ENCODE results near the gene VAV3. TPM values are rescaled to one million over a fixed set of nuclear protein-coding genes. Genes with fewer than 3 reads are reported as not detected.
A peak's percentile ranks its signal among the peaks of the same experiment; 100 is the strongest.

The VAV3 gene
- total RNA-seq, 4 donors from 2014 or later, result 0.33 to 12.1 (median 0.47) TPM

DNA sequence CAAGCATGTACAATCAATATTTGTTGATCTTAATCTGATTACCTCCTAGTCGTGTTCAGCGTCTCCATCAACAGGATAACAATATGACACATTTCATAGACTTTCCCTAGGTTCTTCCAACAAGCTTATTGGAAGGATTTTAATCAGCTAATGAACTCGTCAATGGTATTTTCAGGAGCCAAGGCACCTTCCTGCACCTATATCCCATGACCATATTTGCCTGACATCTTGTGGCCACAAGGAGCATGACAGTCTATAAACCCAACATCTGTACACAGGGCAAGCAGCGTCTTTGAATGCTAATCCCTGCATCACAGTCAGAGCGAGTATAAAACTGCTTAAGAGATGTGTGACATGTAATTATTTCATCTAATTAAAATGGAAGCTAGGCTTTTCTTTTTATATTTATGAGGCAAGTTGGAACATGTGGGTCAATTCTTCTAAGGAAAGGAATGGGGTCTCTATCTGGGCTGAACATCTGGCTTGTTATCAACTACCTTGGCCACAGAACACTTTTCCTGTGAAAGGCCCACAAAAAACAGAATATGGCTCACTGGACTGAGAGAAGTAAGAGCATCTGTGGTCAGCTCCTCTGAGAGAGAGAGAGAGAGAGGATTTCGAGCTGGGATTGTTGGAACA is 435.4 kb downstream of the VAV3 start:
- Histone ChIP-seq H3K36me3 (no peaks in the 10 kb centered on the region), H3K9me3 (no peaks in the 10 kb centered on the region), H3K4me3 (no peak overlapping the region), H3K27me3 (no peaks in the 10 kb centered on the region), H3K4me1 (no peaks in the 10 kb centered on the region), H3K27ac (no peak overlapping the region)
- intact Hi-C loops (cut with DNase I; ENCODE audit: low total_unique reads), result loop anchor here (5.0 kb wide), 1 partner anchor 252 kb away; no protein-coding TSS in a partner anchor
- DNase-seq (no peak), ATAC-seq (peak in 1 of 2 donors; percentile 64)
- in situ Hi-C loops (cut with MboI; ENCODE audit: low sequenced_read_pairs in 4 of 4), result loop anchor here in 2 of 4 donors (25.0 kb wide), 1 partner anchor 242 kb away; no protein-coding TSS in a partner anchor
- TF ChIP-seq POLR2A (IDR thresholded peaks at IDR 0.05), result no peak
- TF ChIP-seq, protein P1, sequence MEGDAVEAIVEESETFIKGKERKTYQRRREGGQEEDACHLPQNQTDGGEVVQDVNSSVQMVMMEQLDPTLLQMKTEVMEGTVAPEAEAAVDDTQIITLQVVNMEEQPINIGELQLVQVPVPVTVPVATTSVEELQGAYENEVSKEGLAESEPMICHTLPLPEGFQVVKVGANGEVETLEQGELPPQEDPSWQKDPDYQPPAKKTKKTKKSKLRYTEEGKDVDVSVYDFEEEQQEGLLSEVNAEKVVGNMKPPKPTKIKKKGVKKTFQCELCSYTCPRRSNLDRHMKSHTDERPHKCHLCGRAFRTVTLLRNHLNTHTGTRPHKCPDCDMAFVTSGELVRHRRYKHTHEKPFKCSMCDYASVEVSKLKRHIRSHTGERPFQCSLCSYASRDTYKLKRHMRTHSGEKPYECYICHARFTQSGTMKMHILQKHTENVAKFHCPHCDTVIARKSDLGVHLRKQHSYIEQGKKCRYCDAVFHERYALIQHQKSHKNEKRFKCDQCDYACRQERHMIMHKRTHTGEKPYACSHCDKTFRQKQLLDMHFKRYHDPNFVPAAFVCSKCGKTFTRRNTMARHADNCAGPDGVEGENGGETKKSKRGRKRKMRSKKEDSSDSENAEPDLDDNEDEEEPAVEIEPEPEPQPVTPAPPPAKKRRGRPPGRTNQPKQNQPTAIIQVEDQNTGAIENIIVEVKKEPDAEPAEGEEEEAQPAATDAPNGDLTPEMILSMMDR (IDR thresholded peaks at IDR 0.05 in 4 of 5, conservative IDR thresholded peaks at IDR 0.05 in 1 of 5), result peak; percentile 30 to 59 (median 52)

DNA sequence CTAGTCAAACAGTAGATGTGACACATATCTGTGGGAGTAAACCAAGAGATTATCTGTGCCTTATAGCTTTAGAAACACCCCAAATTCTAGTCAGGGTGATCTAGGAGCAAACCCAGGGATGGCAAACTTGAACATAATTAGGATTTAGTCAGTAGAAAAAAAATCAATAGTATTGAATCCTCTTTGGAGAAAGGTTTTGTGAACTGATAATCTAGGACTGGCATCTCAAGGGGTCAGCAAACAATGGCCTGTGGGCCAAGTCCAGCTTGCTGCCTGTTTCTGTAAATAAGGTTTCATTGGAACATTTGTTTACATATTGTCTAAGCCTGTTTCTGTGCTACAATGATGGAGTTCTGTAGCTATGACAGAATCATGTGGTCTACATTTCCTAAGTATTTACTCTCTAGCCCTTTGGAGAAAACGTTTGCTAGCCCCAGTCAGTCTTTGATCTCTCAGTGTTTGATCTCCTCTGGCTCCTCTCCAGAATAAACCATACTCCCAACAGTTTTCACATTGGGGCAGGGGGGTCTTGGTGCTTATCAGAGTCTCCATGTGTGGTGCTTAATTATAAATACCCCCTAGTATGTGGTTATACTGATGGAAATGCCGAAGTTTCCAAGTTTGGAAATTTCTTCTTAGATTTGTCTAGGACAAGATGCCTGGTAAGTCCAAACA is 438.3 kb downstream of the VAV3 start:
- H3K27me3 ChIP-seq, result no peaks in the 10 kb centered on the region
- in situ Hi-C loops (cut with MboI; ENCODE audit: low sequenced_read_pairs in 4 of 4) (loop anchor here in 2 of 4 donors (25.0 kb wide), 1 partner anchor 239 kb away; no protein-coding TSS in a partner anchor), intact Hi-C loops (cut with DNase I; ENCODE audit: low total_unique reads) (loop anchor here (5.0 kb wide), 1 partner anchor 249 kb away; no protein-coding TSS in a partner anchor)
- ATAC-seq (no peak), DNase-seq (no peak)
- no peaks in the 10 kb centered on the region for H3K36me3 ChIP-seq
- TF ChIP-seq POLR2A (IDR thresholded peaks at IDR 0.05), result no peak
- TF ChIP-seq, protein P1 (IDR thresholded peaks at IDR 0.05 in 4 of 5, conservative IDR thresholded peaks at IDR 0.05 in 1 of 5), result no peak
- no peak overlapping the region for H3K4me3 ChIP-seq
- no peaks in the 10 kb centered on the region for H3K9me3 ChIP-seq
- H3K4me1 ChIP-seq, result no peaks in the 10 kb centered on the region
- no peak overlapping the region for H3K27ac ChIP-seq

DNA sequence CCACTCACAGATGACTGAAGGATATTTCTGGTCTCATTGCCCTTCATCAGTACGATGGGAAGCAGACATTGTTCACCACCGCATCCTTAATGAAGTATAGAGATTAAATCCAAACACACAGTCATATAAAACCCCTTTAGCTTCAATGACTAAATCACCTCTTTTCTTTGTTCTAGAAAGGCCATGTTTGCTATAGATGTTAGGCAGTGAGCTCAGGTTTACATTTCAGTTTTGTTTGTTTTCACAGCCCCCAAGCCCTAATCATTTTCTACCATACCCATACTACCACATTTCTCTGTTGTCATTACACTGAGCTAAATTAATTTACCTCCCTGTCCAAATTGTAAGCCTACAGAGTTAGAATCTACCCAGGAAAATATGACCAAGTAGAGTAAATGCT is 439.0 kb downstream of the VAV3 start:
- Histone ChIP-seq H3K4me3 (no peak overlapping the region), H3K4me1 (no peaks in the 10 kb centered on the region), H3K9me3 (no peaks in the 10 kb centered on the region), H3K36me3 (no peaks in the 10 kb centered on the region), H3K27ac (no peak overlapping the region), H3K27me3 (no peaks in the 10 kb centered on the region)
- TF ChIP-seq, protein P1 (IDR thresholded peaks at IDR 0.05 in 4 of 5, conservative IDR thresholded peaks at IDR 0.05 in 1 of 5), result no peak
- TF ChIP-seq POLR2A (IDR thresholded peaks at IDR 0.05), result no peak
- ATAC-seq (no peak), DNase-seq (no peak)
- in situ Hi-C loops (cut with MboI; ENCODE audit: low sequenced_read_pairs in 4 of 4), result loop anchor here in 2 of 4 donors (25.0 kb wide), 1 partner anchor 239 kb away; no protein-coding TSS in a partner anchor
- intact Hi-C loops (cut with DNase I; ENCODE audit: low total_unique reads), result loop anchor here (5.0 kb wide), 1 partner anchor 249 kb away; no protein-coding TSS in a partner anchor

DNA sequence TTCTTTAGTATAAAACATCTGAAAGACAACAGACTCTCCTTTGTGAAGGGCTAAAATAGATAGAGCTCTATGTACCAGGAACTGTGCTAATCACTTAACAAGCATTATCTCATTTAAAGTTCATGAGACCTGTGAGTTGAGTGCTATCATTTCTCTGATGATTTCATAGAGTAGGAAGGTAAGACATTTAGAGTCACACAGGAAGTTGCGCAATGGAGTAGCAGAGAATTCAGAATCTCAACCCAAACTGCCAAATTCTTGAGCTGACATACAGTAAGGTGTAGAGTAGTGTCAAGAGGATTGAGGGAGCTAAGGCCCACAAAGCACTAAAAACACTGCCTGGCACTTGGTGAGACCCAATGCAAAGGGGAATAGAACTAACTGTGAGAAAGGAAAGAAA is 439.8 kb downstream of the VAV3 start:
- Histone ChIP-seq H3K27me3 (no peaks in the 10 kb centered on the region), H3K36me3 (no peaks in the 10 kb centered on the region), H3K4me1 (no peaks in the 10 kb centered on the region), H3K9me3 (no peaks in the 10 kb centered on the region), H3K27ac (no peak overlapping the region), H3K4me3 (no peak overlapping the region)
- no peak for TF ChIP-seq POLR2A (IDR thresholded peaks at IDR 0.05)
- TF ChIP-seq, protein P1 (IDR thresholded peaks at IDR 0.05 in 4 of 5, conservative IDR thresholded peaks at IDR 0.05 in 1 of 5), result no peak
- no peak for ATAC-seq
- in situ Hi-C loops (cut with MboI; ENCODE audit: low sequenced_read_pairs in 4 of 4), result loop anchor here in 2 of 4 donors (25.0 kb wide), 1 partner anchor 238 kb away; no protein-coding TSS in a partner anchor
- intact Hi-C loops (cut with DNase I; ENCODE audit: low total_unique reads), result loop anchor here (5.0 kb wide), 1 partner anchor 248 kb away; no protein-coding TSS in a partner anchor
- no peak for DNase-seq

Data from gastrocnemius medialis (tissue), 4 donors.